A549 (cell line): ENCODE results near the gene NOS1AP. TPM values are rescaled to one million over a fixed set of nuclear protein-coding genes. Genes with fewer than 3 reads are reported as not detected.

Experiments
- ATAC-seq, 2 experiments: fragments of 200-7000 bp in 1 of 2; fragments of >200 bp in 1 of 2; cut with Nextera tagmentation in 1 of 2; cut with Tn5 transposase in 1 of 2; 3 replicates each; pipeline versions ENCODE4 v1.8.0 to v1.9.1; 2018 to 2020; ENCODE audit warnings: mild to moderate bottlenecking in 1 of 2, moderate library complexity in 1 of 2
- CTCF ChIA-PET: fragments of 300-600 bp; sonication (Branson Sonifier 250); formaldehyde crosslinking; extraction: SDS; loops from one replicate; lab custom pipeline; 2021; ENCODE audit warnings: antibody characterized with exemption, inconsistent platforms; lab: Yijun Ruan, JAX
- POLR2A ChIA-PET: fragments of 350-600 bp; formaldehyde crosslinking; extraction: SDS; loops from one replicate; lab custom pipeline; 2021; ENCODE audit warnings: antibody characterized with exemption, inconsistent platforms; lab: Yijun Ruan, JAX
- DNase-seq, 2 experiments: peaks; one replicate each; pipeline versions ENCODE4 v3.0.0 to v3.0.0-alpha.2; 2011 to 2016; ENCODE audit warnings: low read depth in 1 of 2, low spot score in 1 of 2
- FAIRE-seq: peaks from 2 replicates; lab custom pipeline; 2011; peaks lifted over from hg19 to GRCh38; lab: Jason Lieb, UNC
- H3K27ac ChIP-seq, 2 experiments: fragments of >200 bp; sonication (Bioruptor Twin); formaldehyde crosslinking; 3 replicates each; pipeline ENCODE4 v1.5.1; 2016 to 2017
- H3K4me1 ChIP-seq: fragments of >200 bp; sonication (Bioruptor Twin); formaldehyde crosslinking; 3 replicates; pipeline ENCODE4 v1.6.1; 2016
- H3K4me2 ChIP-seq: fragments of >200 bp; sonication (Bioruptor Twin); formaldehyde crosslinking; 3 replicates; pipeline ENCODE4 v1.6.1; 2016
- H3K4me3 ChIP-seq: fragments of >200 bp; sonication (Bioruptor Twin); formaldehyde crosslinking; 3 replicates; pipeline ENCODE4 v1.5.1; 2016
- H3K9me3 ChIP-seq: fragments of >200 bp; sonication (Bioruptor Twin); formaldehyde crosslinking; 3 replicates; pipeline ENCODE4 v1.6.1; 2016
- BCL3 ChIP-seq: fragments of >200 bp; sonication (Bioruptor Twin); formaldehyde crosslinking; IDR thresholded peaks from 3 replicates; pipeline ENCODE4 v1.6.1; 2016
- CBX8 ChIP-seq: fragments of 200-600 bp; sonication (generic); IDR thresholded peaks from 2 replicates; pipeline ENCODE4 v1.6.1; 2016
- CEBPB ChIP-seq, 2 experiments: fragments of >200 bp in 1 of 2; sonication (Bioruptor Twin) in 1 of 2; formaldehyde crosslinking in 1 of 2; IDR thresholded peaks; 2 replicates each; pipeline ENCODE4 v1.6.1; 2012 to 2016
- E2F6 ChIP-seq: IDR thresholded peaks from 2 replicates; pipeline ENCODE4 v1.6.1; 2012; ENCODE audit warnings: low read depth, borderline replicate concordance
- EHF ChIP-seq: fragments of 250-450 bp; sonication (Bioruptor Pico); IDR thresholded peaks from 2 replicates; pipeline ENCODE4 v1.5.0; 2020; ENCODE audit warnings: mild to moderate bottlenecking
- ESRRA ChIP-seq: fragments of 150-350 bp; IDR thresholded peaks from 2 replicates; pipeline ENCODE4 v1.6.1; 2014; ENCODE audit warnings: mild to moderate bottlenecking, low read length, borderline replicate concordance
- FOSL2 ChIP-seq, 2 experiments: fragments of 450-650 bp in 1 of 2; fragments of >200 bp in 1 of 2; sonication (Bioruptor Twin) in 1 of 2; formaldehyde crosslinking; IDR thresholded peaks; 2 replicates each; pipeline versions ENCODE4 v1.5.0 to v1.6.1; 2016 to 2020; ENCODE audit warnings: mild to moderate bottlenecking in 1 of 2, moderate library complexity in 1 of 2
- HDAC2 ChIP-seq: fragments of 200-600 bp; sonication (generic); IDR thresholded peaks from 2 replicates; pipeline ENCODE4 v1.6.1; 2016
- HEYL ChIP-seq: fragments of 250-450 bp; sonication (Bioruptor Pico); IDR thresholded peaks from 2 replicates; pipeline ENCODE4 v1.8.0; 2021; ENCODE audit warnings: mild to moderate bottlenecking, moderate library complexity
- HMGXB4 ChIP-seq: fragments of 250-450 bp; sonication (Bioruptor Pico); IDR thresholded peaks from 2 replicates; pipeline ENCODE4 v1.5.0; 2021; ENCODE audit warnings: mild to moderate bottlenecking, moderate library complexity, borderline replicate concordance
- HOXB13 ChIP-seq: fragments of 250-450 bp; sonication (Bioruptor Pico); IDR thresholded peaks from 2 replicates; pipeline ENCODE4 v1.5.0; 2020; ENCODE audit warnings: low read depth, mild to moderate bottlenecking, moderate library complexity
- KDM1A ChIP-seq: fragments of 200-600 bp; sonication (generic); IDR thresholded peaks from 2 replicates; pipeline ENCODE4 v1.6.1; 2016; ENCODE audit warnings: low read depth, mild to moderate bottlenecking
- MYC ChIP-seq: IDR thresholded peaks from 2 replicates; pipeline ENCODE4 v1.6.1; 2012; ENCODE audit warnings: mild to moderate bottlenecking, inconsistent platforms, low read length, improper control_type of control experiment, borderline replicate concordance
- NFE2L2 ChIP-seq: fragments of 150-350 bp; conservative IDR thresholded peaks from 2 replicates; pipeline ENCODE4 v1.6.1; 2014; ENCODE audit warnings: low read length
- NPAS2 ChIP-seq: fragments of 250-450 bp; sonication (Bioruptor Pico); IDR thresholded peaks from 2 replicates; pipeline ENCODE4 v1.8.0; 2022; ENCODE audit warnings: mild to moderate bottlenecking, moderate library complexity, borderline replicate concordance
- NR3C1 ChIP-seq: fragments of >200 bp; sonication (Bioruptor Twin); formaldehyde crosslinking; IDR thresholded peaks from 3 replicates; pipeline ENCODE4 v1.6.1; 2017
- POLR2AphosphoS2 ChIP-seq: conservative IDR thresholded peaks from 2 replicates; pipeline ENCODE4 v1.6.1; 2012; ENCODE audit warnings: low read length, improper control_type of control experiment, inconsistent platforms
- RARB ChIP-seq: fragments of 250-450 bp; sonication (Bioruptor Pico); IDR thresholded peaks from 2 replicates; pipeline ENCODE4 v1.8.0; 2021; ENCODE audit warnings: mild to moderate bottlenecking, moderate library complexity
- RFX5 ChIP-seq: fragments of 450-650 bp; IDR thresholded peaks from 2 replicates; pipeline ENCODE4 v1.7.1; 2014; ENCODE audit warnings: antibody characterized with exemption, mild to moderate bottlenecking, moderate library complexity
- SMC3 ChIP-seq: fragments of >200 bp; sonication (Bioruptor Twin); formaldehyde crosslinking; IDR thresholded peaks from 3 replicates; pipeline ENCODE4 v1.6.1; 2018; ENCODE audit warnings: inconsistent platforms
- SREBF2 ChIP-seq: fragments of 450-650 bp; IDR thresholded peaks from 2 replicates; pipeline ENCODE4 v1.6.1; 2014; ENCODE audit warnings: mild to moderate bottlenecking, moderate library complexity
- USF2 ChIP-seq: fragments of 450-650 bp; IDR thresholded peaks from 2 replicates; pipeline ENCODE4 v1.6.1; 2014; ENCODE audit warnings: antibody characterized with exemption
- WGBS: methylation state at CpG from one replicate; pipeline ENCODE4 v1.1.6; 2017; ENCODE audit errors: missing lambda C conversion rate; 5-methylcytosine and 5-hydroxymethylcytosine counted together
- polyA plus RNA-seq, 4 experiments: library from polyadenylated mRNA; depleted of rRNA in 3 of 4; stranded (reverse); fragments of >200 nt; fragmentation: RNase III in 1 of 4; extraction: RNeasy Plus Mini Kit Qiagen cat#74134 plus additional on column Dnase treatment in 1 of 4; gene quantifications; 2 replicates in 3 of 4; 3 replicates in 1 of 4; pipeline ENCODE4 v1.2.3, GENCODE V29; 2011 to 2017
- TF ChIP-seq, protein P1 (sequence below): fragments of 150-350 bp; IDR thresholded peaks from 2 replicates; pipeline ENCODE4 v1.6.1; 2014; ENCODE audit warnings: low read depth, mild to moderate bottlenecking, low read length
- TF ChIP-seq, protein P2 (sequence below): fragments of 200-600 bp; sonication (generic); IDR thresholded peaks from 2 replicates; pipeline ENCODE4 v1.6.1; 2016; ENCODE audit warnings: antibody characterized with exemption, mild to moderate bottlenecking, moderate library complexity

The NOS1AP gene
- polyA plus RNA-seq, 2 of the 4 experiments (the other 2 are of a cell fraction), result 0.17 to 0.25 TPM

GRCh38 chr1:162383516-162383915 lies 314.0 kb downstream of the NOS1AP start:
- FAIRE-seq (no peak), DNase-seq (no peak), ATAC-seq (no peak)
- TF ChIP-seq ESRRA (no peak), NPAS2 (CRISPR knock-in tag) (no peak), CEBPB (IDR thresholded peaks at IDR 0.05) (no peak), MYC (no peak), EHF (CRISPR knock-in tag) (no peak), NFE2L2 (no peak), FOSL2 (IDR thresholded peaks at IDR 0.05) (no peak), FOSL2 (CRISPR knock-in tag; IDR thresholded peaks at IDR 0.05) (no peak), SREBF2 (no peak), HEYL (CRISPR knock-in tag) (no peak), KDM1A (no peak), CBX8 (no peak), HDAC2 (no peak), HMGXB4 (no peak)
- TF ChIP-seq, protein P1, sequence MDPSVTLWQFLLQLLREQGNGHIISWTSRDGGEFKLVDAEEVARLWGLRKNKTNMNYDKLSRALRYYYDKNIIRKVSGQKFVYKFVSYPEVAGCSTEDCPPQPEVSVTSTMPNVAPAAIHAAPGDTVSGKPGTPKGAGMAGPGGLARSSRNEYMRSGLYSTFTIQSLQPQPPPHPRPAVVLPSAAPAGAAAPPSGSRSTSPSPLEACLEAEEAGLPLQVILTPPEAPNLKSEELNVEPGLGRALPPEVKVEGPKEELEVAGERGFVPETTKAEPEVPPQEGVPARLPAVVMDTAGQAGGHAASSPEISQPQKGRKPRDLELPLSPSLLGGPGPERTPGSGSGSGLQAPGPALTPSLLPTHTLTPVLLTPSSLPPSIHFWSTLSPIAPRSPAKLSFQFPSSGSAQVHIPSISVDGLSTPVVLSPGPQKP, result no peak
- POLR2A ChIA-PET, result no interaction called here
- Histone ChIP-seq H3K4me1 (peaks cover 20% of the 10 kb centered on the region), H3K9me3 (no peaks in the 10 kb centered on the region), H3K27ac (no peak overlapping the region; a peak in 1 of 6 replicates), H3K4me3 (no peak overlapping the region), H3K4me2 (no peak overlapping the region)
- CTCF ChIA-PET, result interaction anchor here (5.0 kb wide), 1 partner anchor 8 kb away, joined by 35 read pairs; no protein-coding TSS in a partner anchor
- WGBS, result 76% methylated on average over 8 of the region's 8 CpGs

GRCh38 chr1:162384116-162384515 lies 314.6 kb downstream of the NOS1AP start:
- ChIA-PET CTCF (interaction anchor here (1.5 to 5.0 kb wide), 2 partner anchors 7 to 328 kb away, joined by 4 to 35 read pairs; no protein-coding TSS in a partner anchor), POLR2A (no interaction called here)
- no peak for FAIRE-seq

GRCh38 chr1:162384601-162385279 lies 315.2 kb downstream of the NOS1AP start:
- H3K4me1 ChIP-seq, result peaks cover 20% of the 10 kb centered on the region
- no peak for FAIRE-seq
- H3K4me3 ChIP-seq, result no peak overlapping the region
- POLR2A ChIA-PET, result no interaction called here
- CTCF ChIA-PET, result interaction anchor here (1.5 to 5.0 kb wide), 2 partner anchors 6 to 328 kb away, joined by 4 to 35 read pairs; no protein-coding TSS in a partner anchor
- no peak for ATAC-seq
- no peak overlapping the region for H3K27ac ChIP-seq
- no peak overlapping the region for H3K4me2 ChIP-seq
- H3K9me3 ChIP-seq, result no peaks in the 10 kb centered on the region
- DNase-seq, result no peak
- WGBS, result 81% methylated on average over 10 of the region's 10 CpGs
- no peak for TF ChIP-seq BCL3
- TF ChIP-seq E2F6, result no peak
- TF ChIP-seq HDAC2, result no peak
- TF ChIP-seq MYC, result no peak
- no peak for TF ChIP-seq CEBPB (IDR thresholded peaks at IDR 0.05)
- TF ChIP-seq POLR2AphosphoS2, result no peak
- TF ChIP-seq USF2, result no peak
- TF ChIP-seq KDM1A, result no peak
- TF ChIP-seq NR3C1, result no peak
- TF ChIP-seq HOXB13 (CRISPR knock-in tag), result no peak
- TF ChIP-seq, protein P2, sequence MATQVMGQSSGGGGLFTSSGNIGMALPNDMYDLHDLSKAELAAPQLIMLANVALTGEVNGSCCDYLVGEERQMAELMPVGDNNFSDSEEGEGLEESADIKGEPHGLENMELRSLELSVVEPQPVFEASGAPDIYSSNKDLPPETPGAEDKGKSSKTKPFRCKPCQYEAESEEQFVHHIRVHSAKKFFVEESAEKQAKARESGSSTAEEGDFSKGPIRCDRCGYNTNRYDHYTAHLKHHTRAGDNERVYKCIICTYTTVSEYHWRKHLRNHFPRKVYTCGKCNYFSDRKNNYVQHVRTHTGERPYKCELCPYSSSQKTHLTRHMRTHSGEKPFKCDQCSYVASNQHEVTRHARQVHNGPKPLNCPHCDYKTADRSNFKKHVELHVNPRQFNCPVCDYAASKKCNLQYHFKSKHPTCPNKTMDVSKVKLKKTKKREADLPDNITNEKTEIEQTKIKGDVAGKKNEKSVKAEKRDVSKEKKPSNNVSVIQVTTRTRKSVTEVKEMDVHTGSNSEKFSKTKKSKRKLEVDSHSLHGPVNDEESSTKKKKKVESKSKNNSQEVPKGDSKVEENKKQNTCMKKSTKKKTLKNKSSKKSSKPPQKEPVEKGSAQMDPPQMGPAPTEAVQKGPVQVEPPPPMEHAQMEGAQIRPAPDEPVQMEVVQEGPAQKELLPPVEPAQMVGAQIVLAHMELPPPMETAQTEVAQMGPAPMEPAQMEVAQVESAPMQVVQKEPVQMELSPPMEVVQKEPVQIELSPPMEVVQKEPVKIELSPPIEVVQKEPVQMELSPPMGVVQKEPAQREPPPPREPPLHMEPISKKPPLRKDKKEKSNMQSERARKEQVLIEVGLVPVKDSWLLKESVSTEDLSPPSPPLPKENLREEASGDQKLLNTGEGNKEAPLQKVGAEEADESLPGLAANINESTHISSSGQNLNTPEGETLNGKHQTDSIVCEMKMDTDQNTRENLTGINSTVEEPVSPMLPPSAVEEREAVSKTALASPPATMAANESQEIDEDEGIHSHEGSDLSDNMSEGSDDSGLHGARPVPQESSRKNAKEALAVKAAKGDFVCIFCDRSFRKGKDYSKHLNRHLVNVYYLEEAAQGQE, result no peak
- TF ChIP-seq RARB (CRISPR knock-in tag), result no peak
- no peak for TF ChIP-seq SMC3

More at GRCh38 chr1:162384116-162384515, 314.6 kb downstream of the NOS1AP start:
- no peak for DNase-seq
- TF ChIP-seq RFX5 (no peak), FOSL2 (IDR thresholded peaks at IDR 0.05) (no peak), FOSL2 (CRISPR knock-in tag; IDR thresholded peaks at IDR 0.05) (no peak), SREBF2 (no peak)
- TF ChIP-seq, all 56 proteins: peak for 0
- Histone ChIP-seq H3K4me2 (no peak overlapping the region), H3K4me1 (peaks cover 20% of the 10 kb centered on the region), H3K27ac (no peak overlapping the region), H3K9me3 (no peaks in the 10 kb centered on the region), H3K4me3 (no peak overlapping the region)
- ATAC-seq, result no peak
- 76% methylated on average over 5 of the region's 6 CpGs for WGBS
